Upper lobe of left lung (tissue), 6 donors: Measurements from ENCODE around the gene HHAT. TPM values are rescaled to one million over a fixed set of nuclear protein-coding genes. Genes with fewer than 3 reads are reported as not detected.

Source experiments
- ATAC-seq, 2 donors: fragments of 200-7000 bp; cut with Tn5 transposase; one replicate each; pipeline ENCODE4 v1.9.1; 2022; ENCODE audit warnings: mild to moderate bottlenecking in 2 of 2, moderate library complexity in 2 of 2; ENCODE audit not compliant: low FRiP score in 2 of 2
- DNase-seq, 2 donors: peaks; one replicate each; pipeline ENCODE4 v3.0.0-alpha.2; 2019 to 2020
- H3K27ac ChIP-seq, 4 donors: fragments of 200-600 bp; sonication (generic); one replicate each; pipeline ENCODE4 v1.5.1; 2016 to 2019
- H3K27me3 ChIP-seq, 4 donors: fragments of 200-600 bp; sonication (generic); one replicate each; pipeline ENCODE4 v1.5.1; 2017 to 2019
- H3K36me3 ChIP-seq, 4 donors: fragments of 200-600 bp; sonication (generic); one replicate each; pipeline ENCODE4 v1.5.1; 2016 to 2019
- H3K4me1 ChIP-seq, 4 donors: fragments of 200-600 bp; sonication (generic); one replicate each; pipeline ENCODE4 v1.5.1; 2018 to 2019
- H3K4me3 ChIP-seq, 4 donors: fragments of 200-600 bp; sonication (generic); one replicate each; pipeline ENCODE4 v1.5.1; 2017 to 2019; ENCODE audit warnings: mild to moderate bottlenecking in 2 of 4, moderate library complexity in 1 of 4
- H3K9me3 ChIP-seq, 4 donors: fragments of 200-600 bp; sonication (generic); one replicate each; pipeline ENCODE4 v1.5.1; 2018 to 2019
- CTCF ChIP-seq, 6 experiments: fragments of 450-650 bp in 4 of 6; fragments of 200-600 bp in 2 of 6; sonication (generic) in 2 of 6; IDR thresholded peaks; one replicate each; pipeline ENCODE4 v1.5.1; 2016 to 2019; ENCODE audit warnings: antibody characterized with exemption in 6 of 6
- EP300 ChIP-seq, 4 donors: sonication (generic); formaldehyde crosslinking; IDR thresholded peaks; one replicate each; pipeline ENCODE4 v1.5.1; 2017; ENCODE audit warnings: antibody characterized with exemption in 4 of 4, control low read depth in 2 of 4
- POLR2A ChIP-seq, 4 donors: fragments of 450-650 bp; IDR thresholded peaks; one replicate each; pipeline ENCODE4 v1.5.1; 2016 to 2017; ENCODE audit warnings: antibody characterized with exemption in 4 of 4, mild to moderate bottlenecking in 2 of 4
- POLR2AphosphoS5 ChIP-seq, 2 donors: sonication (generic); formaldehyde crosslinking; IDR thresholded peaks; one replicate each; pipeline ENCODE4 v1.5.1; 2017; ENCODE audit warnings: antibody characterized with exemption in 2 of 2
- WGBS, 2 donors: methylation state at CpG; one replicate each; pipeline ENCODE4 v1.1.5; 2017 to 2018; 5-methylcytosine and 5-hydroxymethylcytosine counted together
- total RNA-seq, 6 donors: library from RNA; depleted of rRNA in 4 of 6; stranded (reverse); fragments of >200 nt in 4 of 6; gene quantifications; one replicate each; pipeline versions ENCODE4 v1.1.0 to v1.2.1, GENCODE V29; 2016 to 2021
- donor health status: DM: no; HTN: no; CAD: no; lungs with moderate emphysema.
- donor health status: DM: no; HTN: yes; CAD: no; lungs with severe emphysema.

Gene HHAT
- total RNA-seq, 6 donors from 2014 or later: 4.6 to 8.1 (median 5.7) TPM

- Histone ChIP-seq H3K27ac (no peak overlapping the region), H3K4me3 (no peak overlapping the region), H3K27me3 (no peaks in the 10 kb centered on the region), H3K4me1 (no peaks in the 10 kb centered on the region), H3K36me3 (no peaks in the 10 kb centered on the region), H3K9me3 (no peaks in the 10 kb centered on the region)
- DNase-seq (no peak), ATAC-seq (no peak)
- WGBS, 2 donors: 88 to 93% methylated on average over 2 of the region's 2 CpGs
- no peak for TF ChIP-seq POLR2A (IDR thresholded peaks at IDR 0.05)
- TF ChIP-seq EP300 (IDR thresholded peaks at IDR 0.05): no peak
- TF ChIP-seq POLR2AphosphoS5 (IDR thresholded peaks at IDR 0.05): no peak
- no peak for TF ChIP-seq CTCF (IDR thresholded peaks at IDR 0.05)
Observed at GRCh38 chr1:210483821-210484220, 155.1 kb downstream of the HHAT start.

DNA sequence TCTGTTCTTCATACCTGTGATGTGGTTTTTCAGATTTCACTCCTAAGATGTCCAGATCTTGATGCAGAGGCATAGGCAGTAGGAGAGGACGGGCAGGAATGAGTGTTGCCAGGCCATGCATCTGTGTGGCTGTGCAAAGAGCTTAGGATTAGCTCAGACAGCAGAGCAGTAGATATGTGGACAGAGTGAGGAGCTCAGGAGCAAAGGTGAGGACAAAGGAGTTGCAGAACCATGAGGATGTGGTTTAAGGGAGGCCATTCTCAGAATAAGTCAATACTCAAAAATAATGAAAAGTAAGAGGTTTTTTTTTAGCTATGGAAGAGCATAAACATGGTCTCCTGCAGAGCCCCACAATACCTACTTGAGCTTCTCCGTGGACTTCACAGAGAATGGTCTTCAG lies 158.3 kb downstream of the HHAT start:
- ATAC-seq (no peak), DNase-seq (no peak)
- H3K4me3 ChIP-seq: no peak overlapping the region
- no peaks in the 10 kb centered on the region for H3K4me1 ChIP-seq
- TF ChIP-seq EP300 (IDR thresholded peaks at IDR 0.05): no peak
- TF ChIP-seq POLR2AphosphoS5 (IDR thresholded peaks at IDR 0.05): no peak
- no peak overlapping the region for H3K27ac ChIP-seq
- no peaks in the 10 kb centered on the region for H3K27me3 ChIP-seq
- no peaks in the 10 kb centered on the region for H3K36me3 ChIP-seq
- H3K9me3 ChIP-seq: no peaks in the 10 kb centered on the region
- WGBS, 2 donors: 84 to 90% methylated on average over 2 of the region's 2 CpGs

- ATAC-seq (no peak), DNase-seq (no peak)
- Histone ChIP-seq H3K4me3 (no peak overlapping the region), H3K4me1 (no peaks in the 10 kb centered on the region), H3K27me3 (no peaks in the 10 kb centered on the region), H3K9me3 (no peaks in the 10 kb centered on the region), H3K36me3 (no peaks in the 10 kb centered on the region), H3K27ac (no peak overlapping the region)
- WGBS, 2 donors: 73 to 84% methylated on average over 1 of the region's 1 CpG
- TF ChIP-seq POLR2AphosphoS5 (IDR thresholded peaks at IDR 0.05) (no peak), CTCF (IDR thresholded peaks at IDR 0.05) (no peak), EP300 (IDR thresholded peaks at IDR 0.05) (no peak), POLR2A (IDR thresholded peaks at IDR 0.05) (no peak)
Observed at GRCh38 chr1:210489491-210489890, 160.8 kb downstream of the HHAT start.

GRCh38 chr1:210490781-210491180 lies 162.1 kb downstream of the HHAT start:
- Histone ChIP-seq H3K9me3 (no peaks in the 10 kb centered on the region), H3K4me3 (no peak overlapping the region), H3K27ac (no peak overlapping the region), H3K4me1 (no peaks in the 10 kb centered on the region), H3K36me3 (no peaks in the 10 kb centered on the region), H3K27me3 (no peaks in the 10 kb centered on the region)
- DNase-seq (no peak), ATAC-seq (no peak)
- WGBS, 2 donors: 58 to 89% methylated on average over 1 of the region's 1 CpG
- no peak for TF ChIP-seq POLR2AphosphoS5 (IDR thresholded peaks at IDR 0.05)
- no peak for TF ChIP-seq POLR2A (IDR thresholded peaks at IDR 0.05)
- no peak for TF ChIP-seq CTCF (IDR thresholded peaks at IDR 0.05)
- no peak for TF ChIP-seq EP300 (IDR thresholded peaks at IDR 0.05)

DNA sequence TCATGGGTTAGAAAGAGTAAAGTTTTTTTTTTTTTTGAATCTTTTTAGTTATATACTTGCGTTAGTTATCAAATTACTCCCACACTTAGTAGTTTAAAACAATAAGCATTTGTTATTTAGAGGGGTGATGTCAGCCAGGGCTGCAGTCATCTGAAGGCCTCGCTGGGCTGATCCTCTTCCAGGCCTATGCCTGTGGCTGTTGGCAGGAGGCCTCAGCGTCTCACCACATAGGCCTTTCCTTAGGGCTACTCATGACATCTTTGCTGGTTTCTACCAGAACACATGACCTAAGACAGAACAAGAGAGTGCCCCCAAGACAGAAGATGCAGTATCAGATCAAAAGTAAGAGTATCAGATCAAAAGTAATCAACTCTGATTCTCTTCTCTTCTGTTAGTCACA lies 167.4 kb downstream of the HHAT start:
- H3K27ac ChIP-seq: no peak overlapping the region
- no peaks in the 10 kb centered on the region for H3K9me3 ChIP-seq
- H3K4me3 ChIP-seq: no peak overlapping the region
- no peaks in the 10 kb centered on the region for H3K36me3 ChIP-seq
- peak in 1 of 2 donors; percentile 10 for ATAC-seq
- TF ChIP-seq POLR2AphosphoS5 (IDR thresholded peaks at IDR 0.05) (no peak), POLR2A (IDR thresholded peaks at IDR 0.05) (no peak), EP300 (IDR thresholded peaks at IDR 0.05) (no peak), CTCF (IDR thresholded peaks at IDR 0.05) (no peak)
- no peaks in the 10 kb centered on the region for H3K27me3 ChIP-seq
- H3K4me1 ChIP-seq: no peaks in the 10 kb centered on the region
- no peak for DNase-seq
- WGBS, 2 donors: 91 to 92% methylated on average over 3 of the region's 3 CpGs
